HEK293 (cell line): Measurements from ENCODE around the gene DPYSL4.

Experiments used
- CTCF ChIP-seq: fragments of 450-650 bp; formaldehyde crosslinking; IDR thresholded peaks from 2 replicates; pipeline ENCODE4 v1.5.1; 2016; ENCODE audit warnings: missing biosample characterization, missing genetic modification characterization
- REST ChIP-seq: fragments of 450-650 bp; formaldehyde crosslinking; IDR thresholded peaks from 2 replicates; pipeline ENCODE4 v1.5.1; 2016; ENCODE audit warnings: missing biosample characterization, missing genetic modification characterization
- SP3 ChIP-seq: fragments of 450-650 bp; formaldehyde crosslinking; IDR thresholded peaks from 2 replicates; pipeline ENCODE4 v1.5.1; 2016; ENCODE audit warnings: missing biosample characterization, missing genetic modification characterization
- TCF7L2 ChIP-seq: IDR thresholded peaks from 2 replicates; pipeline ENCODE4 v1.6.1; 2011; ENCODE audit warnings: low read depth, mild to moderate bottlenecking, inconsistent platforms, low read length, moderate library complexity, borderline replicate concordance
- ZIC2 ChIP-seq: fragments of 450-650 bp; formaldehyde crosslinking; IDR thresholded peaks from 2 replicates; pipeline ENCODE4 v1.5.1; 2016; ENCODE audit warnings: missing biosample characterization, missing genetic modification characterization
- ZNF398 ChIP-seq: fragments of 450-650 bp; formaldehyde crosslinking; IDR thresholded peaks from 2 replicates; pipeline ENCODE4 v1.5.1; 2017; ENCODE audit warnings: missing biosample characterization, missing genetic modification characterization
- ZNF621 ChIP-seq: fragments of 450-650 bp; formaldehyde crosslinking; IDR thresholded peaks from 2 replicates; pipeline ENCODE4 v1.5.1; 2017; ENCODE audit warnings: missing biosample characterization, missing genetic modification characterization

DNA sequence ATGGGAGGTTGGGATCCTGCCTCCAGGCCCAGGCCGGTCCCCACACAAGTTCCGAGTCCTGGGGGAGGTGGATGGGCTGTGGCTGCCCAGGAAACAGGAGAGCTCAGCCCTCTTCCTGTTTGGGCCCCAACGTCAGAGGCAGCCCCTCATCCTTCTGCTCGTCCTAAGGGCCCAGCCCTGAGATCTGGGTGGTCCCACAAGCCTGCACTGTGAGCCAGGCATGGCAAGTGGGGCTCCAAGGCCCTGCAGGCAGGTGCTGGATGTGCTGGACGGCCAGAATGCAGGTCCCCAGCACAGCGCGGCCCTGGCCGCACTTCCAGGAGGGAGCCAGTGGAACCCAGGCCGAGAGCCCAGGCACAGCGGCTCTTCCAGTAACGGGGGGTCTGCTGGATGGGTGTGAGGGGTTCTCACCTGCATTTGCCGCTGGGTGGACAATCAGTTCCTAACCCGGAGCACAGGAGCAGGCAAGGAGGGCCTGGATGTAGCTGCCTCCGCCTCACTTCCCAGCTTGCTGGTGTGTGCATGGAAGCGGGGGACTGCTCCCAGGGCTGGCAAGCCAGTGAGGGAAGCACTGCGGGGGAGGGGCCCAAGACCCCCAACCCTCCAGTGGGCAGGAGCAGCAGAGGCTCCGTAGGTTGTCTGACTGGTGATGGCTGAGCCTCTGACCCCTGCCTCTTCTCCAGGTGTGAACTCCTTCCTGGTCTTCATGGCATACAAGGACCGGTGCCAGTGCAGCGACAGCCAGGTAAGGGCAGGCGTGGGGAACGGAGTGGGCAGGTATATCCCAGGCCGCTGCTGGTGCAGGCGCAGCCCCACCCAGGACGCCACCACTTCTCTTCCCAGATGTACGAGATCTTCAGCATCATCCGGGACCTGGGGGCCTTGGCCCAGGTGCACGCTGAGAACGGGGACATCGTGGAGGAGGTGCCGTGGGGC, 9.7 kb downstream of the DPYSL4 start:
- no peak for TF ChIP-seq CTCF (tag by site-specific recombination)
- no peak for TF ChIP-seq ZNF398 (tag by site-specific recombination)
- TF ChIP-seq REST (tag by site-specific recombination): no peak
- no peak for TF ChIP-seq ZIC2 (tag by site-specific recombination)
- no peak for TF ChIP-seq TCF7L2
- no peak for TF ChIP-seq ZNF621 (tag by site-specific recombination)
- TF ChIP-seq SP3 (tag by site-specific recombination): no peak
